Adrenal gland (tissue), 5 donors: ENCODE measurements around the gene GALNT5.

ENCODE experiments used
- CTCF ChIP-seq, 6 experiments: fragments of 450-650 bp in 4 of 6; fragments of 200-600 bp in 2 of 6; sonication (generic) in 1 of 6; IDR thresholded peaks; 1 replicate in 5 of 6; 2 replicates in 1 of 6; pipeline versions ENCODE4 v1.5.1 to v1.8.0; 2016 to 2021; ENCODE audit warnings: antibody characterized with exemption in 6 of 6, mild to moderate bottlenecking in 2 of 6, moderate library complexity in 1 of 6
- POLR2A ChIP-seq, 2 donors: fragments of 450-650 bp; IDR thresholded peaks; one replicate each; pipeline ENCODE4 v1.6.1; 2017; ENCODE audit warnings: antibody characterized with exemption in 2 of 2, mild to moderate bottlenecking in 2 of 2, moderate library complexity in 1 of 2
- donor health status: DM: no; HTN: no; CAD: no.

GRCh38 chr2:157283468-157283867, 26.0 kb downstream of the GALNT5 start:
- no peak for TF ChIP-seq CTCF (IDR thresholded peaks at IDR 0.05)
- TF ChIP-seq POLR2A (IDR thresholded peaks at IDR 0.05) = no peak
